Kidney glomerular epithelial cell (primary cell): ENCODE data around the gene SLC22A23.
"Not testable (repeated sequence)": the region's sequence is repeated elsewhere in the genome, so short reads cannot be mapped to it uniquely, and the experiment has no call there.

Source experiments
- DNase-seq: peaks from one replicate; lab custom pipeline; 2025; lab: John Stamatoyannopoulos, UW

Gene SLC22A23

DNA sequence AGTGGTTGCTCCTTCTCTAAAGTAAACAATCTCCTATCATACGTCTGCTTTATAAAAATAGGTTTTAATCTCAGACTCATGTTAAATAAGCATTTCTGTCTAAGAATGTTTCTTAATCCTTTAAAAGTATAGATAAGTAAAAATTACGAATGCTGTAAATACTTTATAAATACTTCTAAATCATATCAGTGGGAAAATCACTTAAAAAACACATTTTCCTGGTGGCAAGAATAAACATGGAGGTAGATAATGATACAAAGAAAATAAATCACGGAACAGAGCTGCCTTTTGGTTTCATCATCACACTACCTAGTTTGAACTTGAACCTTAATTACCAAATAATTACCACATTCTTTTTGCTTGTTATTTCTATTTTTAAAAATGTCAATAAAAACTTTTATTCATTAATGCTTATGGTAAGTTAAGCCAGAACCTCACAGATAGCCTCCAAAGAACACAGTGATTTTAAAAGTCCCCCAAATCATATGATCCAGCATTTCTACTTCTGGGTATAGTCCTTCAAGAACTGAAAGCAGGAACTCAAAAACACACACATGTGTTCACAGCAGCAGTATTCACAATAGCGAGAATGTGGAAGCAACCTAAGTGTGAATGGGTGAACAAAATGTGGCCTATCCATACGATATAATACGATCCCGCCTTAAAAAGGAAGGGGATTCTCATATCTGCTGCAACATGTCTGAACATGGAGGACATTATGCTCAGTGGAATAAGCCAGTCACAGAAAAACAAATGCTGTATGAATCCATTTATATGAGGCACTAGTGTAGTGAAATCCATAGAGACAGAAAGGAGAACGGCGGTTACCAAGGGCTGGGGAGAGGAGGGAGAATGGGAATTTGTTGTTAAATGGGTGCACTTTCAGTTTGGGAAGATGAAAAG, 72.4 kb downstream of the SLC22A23 start:
- DNase-seq = no peak

- DNase-seq = peak; percentile 8
These were observed 73.3 kb downstream of the SLC22A23 start for GRCh38 chr6:3383525-3383924.

DNA sequence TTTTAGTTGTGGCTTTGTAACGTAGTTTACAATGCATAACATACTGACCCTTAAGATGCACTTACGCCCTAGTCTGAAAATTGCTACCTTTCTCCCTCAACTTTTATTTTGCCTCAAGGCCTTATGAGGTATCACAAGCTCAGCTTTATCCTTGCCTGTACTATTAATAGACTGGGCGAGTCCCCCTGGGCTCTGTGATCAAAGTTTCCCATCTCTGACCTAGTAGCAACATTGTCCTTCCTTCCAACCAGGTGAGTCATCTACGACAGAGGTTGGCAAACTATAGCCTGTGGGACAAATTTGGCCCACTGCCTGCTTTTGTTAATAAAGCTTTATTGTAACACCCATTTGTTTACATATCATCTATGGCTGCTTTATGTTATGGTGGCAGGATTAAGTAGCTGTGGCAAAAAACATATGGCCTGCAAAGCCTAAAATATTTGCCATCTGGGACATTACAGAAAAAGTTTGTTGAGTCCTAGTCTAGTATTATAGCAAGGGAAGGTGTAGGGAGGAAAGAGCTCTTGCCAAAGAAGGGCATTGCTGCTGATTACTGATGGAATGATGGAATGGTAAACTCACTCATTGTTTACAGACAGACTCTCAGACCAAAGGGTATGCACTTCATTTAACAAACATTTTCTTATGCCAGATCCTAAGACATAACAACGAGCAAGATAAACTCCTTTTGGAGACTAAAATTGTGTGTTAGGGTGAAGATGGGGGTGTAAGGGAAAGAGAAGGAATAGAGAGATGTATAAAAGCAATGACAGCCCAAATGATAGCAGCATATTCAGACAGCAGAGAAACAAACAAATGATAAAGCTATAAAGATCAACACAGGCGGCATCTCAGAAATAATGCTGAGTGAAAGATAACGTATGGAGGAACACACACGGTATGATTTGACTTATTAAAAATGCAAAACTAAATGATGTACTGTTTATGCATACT, 74.2 kb downstream of the SLC22A23 start:
- no peak for DNase-seq

- no peak for DNase-seq
These were observed 75.5 kb downstream of the SLC22A23 start for GRCh38 chr6:3381233-3381921.

- no peak for DNase-seq
These were observed 76.3 kb downstream of the SLC22A23 start for GRCh38 chr6:3380344-3381232.

DNA sequence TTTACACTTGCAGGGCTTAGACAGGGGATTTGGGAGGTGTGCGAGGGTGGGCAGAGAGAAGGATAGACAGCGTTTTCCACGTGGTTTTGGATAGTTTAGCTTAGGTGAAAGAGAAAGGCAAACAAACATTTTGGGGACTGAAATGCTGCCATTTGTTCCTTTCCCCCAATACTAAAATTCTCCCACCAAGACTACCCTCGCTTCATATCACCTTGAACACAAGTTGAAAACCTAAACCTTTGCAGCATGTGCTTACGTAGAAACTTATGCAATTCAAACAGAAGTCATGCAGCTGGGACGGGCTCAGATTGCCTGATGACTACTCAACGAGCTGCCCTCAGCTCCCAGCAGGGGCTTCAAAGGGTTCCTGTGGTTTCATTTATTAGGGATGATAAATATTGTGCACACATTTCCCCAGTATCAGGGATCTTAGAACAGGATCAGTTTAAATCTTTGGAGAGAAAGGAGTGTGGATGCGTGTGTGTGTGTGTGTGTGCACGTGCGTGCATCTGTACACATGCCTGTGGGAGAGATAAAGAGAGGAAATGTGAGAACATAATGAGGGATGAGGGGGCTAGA, 77.3 kb downstream of the SLC22A23 start:
- no peak for DNase-seq

GRCh38 chr6:3378808-3379207, 78.0 kb downstream of the SLC22A23 start:
- not testable (repeated sequence) for DNase-seq

DNA sequence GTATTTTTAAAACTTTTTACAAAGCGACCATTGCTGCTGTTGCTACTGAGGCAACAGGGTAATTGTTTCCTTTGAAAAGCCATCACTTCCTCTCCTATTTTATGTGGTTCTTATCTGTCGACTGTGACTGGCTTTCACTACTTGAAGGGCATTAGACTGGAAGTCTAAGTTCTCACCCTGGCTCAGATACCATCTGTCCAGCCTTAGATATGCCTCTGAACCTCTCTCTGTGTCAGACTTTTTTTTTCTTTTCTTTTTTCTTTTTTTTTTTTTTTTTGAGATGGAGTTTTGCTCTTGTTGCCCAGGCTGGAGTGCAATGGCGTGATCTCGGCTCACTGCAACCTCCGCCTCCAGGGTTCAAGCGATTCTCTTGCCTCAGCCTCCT, 78.5 kb downstream of the SLC22A23 start:
- not testable (repeated sequence) for DNase-seq

DNA sequence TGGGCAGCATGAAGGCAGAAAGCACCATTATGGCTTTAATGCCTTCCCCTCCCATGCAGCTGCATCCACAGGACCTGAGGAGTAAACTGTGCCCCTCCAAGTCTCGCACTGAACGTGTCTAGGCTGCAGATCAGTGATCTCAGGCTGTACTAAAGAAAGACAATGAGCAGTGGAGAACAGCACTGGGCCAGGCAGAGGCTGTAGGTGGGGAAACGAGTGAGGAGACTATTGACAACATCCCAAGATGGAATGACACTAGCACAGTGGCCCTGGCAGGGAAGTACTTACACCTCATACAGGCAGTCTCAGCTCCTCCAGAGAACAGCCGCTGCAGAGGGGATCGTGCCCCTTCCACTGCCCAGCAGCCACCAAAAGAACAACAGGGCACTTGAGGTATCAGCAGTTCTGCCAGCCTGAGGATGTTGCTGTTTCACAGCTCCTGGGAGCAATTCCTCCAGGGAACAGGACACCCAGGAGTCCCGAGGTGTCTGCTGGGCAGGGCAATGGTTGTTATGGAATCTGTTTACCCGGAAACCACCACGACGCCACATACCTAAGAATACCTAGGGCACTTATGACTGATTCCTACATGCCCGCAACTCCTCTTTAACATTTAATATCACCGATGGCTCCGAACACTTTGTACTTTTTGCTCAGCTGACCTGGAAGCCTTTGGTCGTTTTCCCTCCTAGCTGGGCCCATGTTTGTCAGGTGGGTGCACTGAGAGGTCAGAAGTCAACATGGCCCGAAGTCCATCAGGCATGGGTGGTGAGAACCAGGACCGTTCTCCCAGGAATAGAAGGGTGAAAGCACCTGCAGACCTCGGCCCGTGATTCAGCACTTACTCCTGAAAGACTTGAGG, 79.1 kb downstream of the SLC22A23 start:
- DNase-seq = no peak

- DNase-seq = no peak
These were observed 79.8 kb downstream of the SLC22A23 start for GRCh38 chr6:3376893-3377535.

GRCh38 chr6:3376064-3376463, 80.8 kb downstream of the SLC22A23 start:
- DNase-seq = no peak

DNA sequence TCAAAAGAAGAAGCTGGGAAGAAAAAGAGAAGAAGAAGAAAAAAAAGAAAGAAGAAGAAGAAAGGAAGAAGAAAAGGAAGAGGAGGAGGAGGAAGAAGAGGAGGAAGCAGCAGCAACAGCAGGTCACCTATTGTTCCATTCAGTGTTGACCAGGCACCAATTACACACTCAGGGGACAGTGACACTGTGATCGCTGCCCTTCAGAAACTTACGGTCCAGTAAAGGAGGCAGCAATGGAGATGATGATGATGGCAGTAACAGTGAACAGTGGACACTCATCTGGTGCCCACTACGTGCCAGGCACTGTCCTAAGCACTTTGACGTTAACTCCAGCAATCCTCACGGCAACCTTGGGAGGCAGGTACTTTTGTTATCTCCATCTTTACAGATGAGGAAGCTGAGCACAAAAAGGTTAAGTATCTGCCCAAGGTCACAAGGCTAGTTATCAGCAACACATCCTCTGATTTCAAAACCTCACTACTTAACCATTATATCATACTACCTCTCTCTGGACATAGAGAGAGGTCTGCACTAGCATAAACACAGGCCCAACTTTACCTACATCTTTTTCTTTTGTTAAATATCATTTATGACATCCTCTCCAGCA, 83.2 kb downstream of the SLC22A23 start:
- no peak for DNase-seq

- no peak for DNase-seq
These were observed 83.8 kb downstream of the SLC22A23 start for GRCh38 chr6:3372912-3373554.

- no peak for DNase-seq
These were observed 84.5 kb downstream of the SLC22A23 start for GRCh38 chr6:3372184-3372846.

DNA sequence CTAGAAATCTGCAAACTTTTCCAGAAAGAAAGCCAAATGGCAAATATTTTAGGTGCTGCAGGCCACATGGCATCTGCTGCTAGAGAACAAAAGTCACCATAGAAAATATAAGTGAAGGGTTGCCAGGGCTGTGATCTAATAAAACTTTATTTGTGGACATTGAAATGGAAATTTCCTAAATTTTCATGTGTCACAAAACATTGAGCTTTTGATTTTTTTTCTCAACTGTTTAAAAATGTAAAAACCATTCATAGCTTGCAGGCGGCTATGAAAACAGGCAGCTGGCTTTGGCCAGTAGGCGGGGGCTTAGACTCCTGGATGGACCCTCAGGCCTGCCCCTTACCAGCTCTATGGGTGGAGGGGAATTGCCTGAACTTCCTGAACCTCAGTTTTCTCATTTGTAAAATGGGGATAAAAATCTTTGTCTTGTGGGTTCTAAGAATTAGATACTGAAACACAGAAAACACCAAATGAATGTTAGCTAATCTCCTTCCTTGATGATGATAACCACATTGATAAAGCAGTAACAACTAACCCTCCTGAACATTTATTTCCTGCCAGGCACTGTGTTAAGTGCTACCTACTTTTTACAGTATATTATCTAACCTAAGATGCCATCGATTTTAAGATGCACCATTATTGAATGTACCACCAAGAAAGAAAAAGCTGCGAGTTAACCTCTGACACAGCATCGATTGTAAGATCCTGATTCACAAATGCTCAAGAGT, 85.5 kb downstream of the SLC22A23 start:
- no peak for DNase-seq

DNA sequence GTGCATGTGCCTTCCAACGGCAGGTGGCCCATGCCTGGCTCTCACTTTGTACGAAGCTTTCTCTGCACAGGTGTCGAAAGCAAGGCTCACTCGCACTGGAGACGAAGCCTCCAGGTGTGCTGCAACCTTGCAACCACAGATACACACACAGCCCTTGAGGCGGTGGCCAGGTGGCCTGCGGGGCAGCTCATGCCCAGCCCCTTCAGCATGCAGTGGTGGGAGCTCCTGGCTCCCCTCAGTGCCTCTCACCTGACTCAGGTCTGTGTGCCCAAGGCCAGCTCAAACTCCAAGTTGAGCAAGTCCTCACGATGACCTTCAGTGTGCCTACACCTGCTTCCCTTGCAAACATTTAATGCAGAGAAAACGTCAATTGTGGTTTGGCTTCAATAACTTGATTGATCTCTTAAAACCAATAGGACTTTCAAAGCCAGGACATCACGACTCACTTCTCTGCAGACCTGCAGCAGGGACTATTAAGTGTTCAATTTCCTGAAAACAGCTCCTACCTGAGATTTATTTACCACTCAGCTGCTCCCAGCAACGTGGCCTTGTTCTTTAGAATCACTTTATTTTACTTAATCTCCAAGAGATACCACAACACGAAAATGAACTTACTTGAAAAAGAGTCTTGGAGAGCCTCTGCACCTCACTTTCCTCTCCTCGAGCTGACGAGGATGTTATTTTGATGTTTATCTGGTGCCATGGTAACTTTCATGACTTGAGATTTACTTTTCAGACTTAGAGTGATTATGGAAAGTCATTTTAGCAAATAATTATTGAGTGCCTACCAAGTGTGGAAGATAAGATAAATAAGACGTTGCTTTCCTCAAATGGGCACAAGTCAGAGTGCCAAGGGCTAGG, 86.3 kb downstream of the SLC22A23 start:
- DNase-seq = no peak
